ENCODE measurements around the gene NOP16.

The NOP16 gene
- total RNA-seq, result 17.3 reads per million, percentile 43 among the genes with 10 or more reads in this experiment

- DNase-seq, result peak; percentile 99
These were observed at the start of gene NOP16, which contains the start of gene HIGD2A for GRCh38 chr5:176388444-176389134. Gene NOP16 (minus strand): TSS chr5:176388598. CDS start chr5:176388539, 59 bp downstream. Gene HIGD2A (plus strand): TSS chr5:176388751. CDS start chr5:176388820, 69 bp downstream.

GRCh38 chr5:176436656-176437055 lies 48.3 kb upstream of the NOP16 start:
- no peak for DNase-seq

- DNase-seq, result no peak
These were observed 44.3 kb upstream of the NOP16 start for GRCh38 chr5:176432707-176433106.

GRCh38 chr5:176429972-176430371 lies 41.6 kb upstream of the NOP16 start:
- DNase-seq, result no peak

GRCh38 chr5:176427971-176428370 lies 39.6 kb upstream of the NOP16 start:
- no peak for DNase-seq

GRCh38 chr5:176426876-176427275 lies 38.5 kb upstream of the NOP16 start:
- no peak for DNase-seq

GRCh38 chr5:176425791-176426190 lies 37.4 kb upstream of the NOP16 start:
- no peak for DNase-seq

- no peak for DNase-seq
These were observed 36.7 kb upstream of the NOP16 start for GRCh38 chr5:176425138-176425537.

GRCh38 chr5:176424181-176424580 lies 35.8 kb upstream of the NOP16 start:
- no peak for DNase-seq

- no peak for DNase-seq
These were observed 32.7 kb upstream of the NOP16 start for GRCh38 chr5:176420972-176421544.

- no peak for DNase-seq
These were observed 31.7 kb upstream of the NOP16 start for GRCh38 chr5:176420086-176420485.

- no peak for DNase-seq
These were observed 29.9 kb upstream of the NOP16 start for GRCh38 chr5:176418251-176418650.

- no peak for DNase-seq
These were observed 28.6 kb upstream of the NOP16 start for GRCh38 chr5:176416965-176417364.

- DNase-seq, result peak; percentile 89
These were observed 27.8 kb upstream of the NOP16 start, which contains the start of gene CLTB for GRCh38 chr5:176415952-176416924. Gene CLTB (minus strand): TSS chr5:176416539. CDS start chr5:176416363, 176 bp downstream.

- no peak for DNase-seq
These were observed 27.0 kb upstream of the NOP16 start for GRCh38 chr5:176415240-176415951.

GRCh38 chr5:176414704-176415103 lies 26.3 kb upstream of the NOP16 start:
- DNase-seq, result no peak

- DNase-seq, result no peak
These were observed 25.4 kb upstream of the NOP16 start for GRCh38 chr5:176413709-176414191.

GRCh38 chr5:176413255-176413565 lies 24.8 kb upstream of the NOP16 start:
- DNase-seq, result no peak

- no peak for DNase-seq
These were observed 24.3 kb upstream of the NOP16 start for GRCh38 chr5:176412517-176413254.

- no peak for DNase-seq
These were observed 22.2 kb upstream of the NOP16 start for GRCh38 chr5:176410486-176411180.

GRCh38 chr5:176409765-176410164 lies 21.4 kb upstream of the NOP16 start:
- DNase-seq, result no peak
